Gastrocnemius medialis (tissue), 4 donors: ENCODE data around the gene CDH4. TPM values are rescaled to one million over a fixed set of nuclear protein-coding genes. Genes with fewer than 3 reads are reported as not detected.

ENCODE experiments used
- ATAC-seq, 2 donors: fragments of 150-250 bp; one replicate each; pipeline ENCODE4 v1.9.1; 2016
- DNase-seq, 2 donors: peaks; one replicate each; pipeline ENCODE4 v3.0.0-alpha.2; 2019
- H3K27ac ChIP-seq, 4 donors: fragments of 200-600 bp; sonication (generic); 1 replicate in 1 of 4; 2 replicates in 3 of 4; pipeline ENCODE4 v1.5.1; 2016 to 2018; ENCODE audit warnings: mild to moderate bottlenecking in 2 of 4, moderate library complexity in 1 of 4
- H3K27me3 ChIP-seq, 3 donors: fragments of 200-600 bp; sonication (generic) in 2 of 3; 1 replicate in 1 of 3; 2 replicates in 2 of 3; pipeline versions ENCODE4 v1.5.1 to v1.6.0; 2016 to 2019; ENCODE audit warnings: mild to moderate bottlenecking in 1 of 3, moderate library complexity in 1 of 3
- H3K36me3 ChIP-seq, 2 donors: fragments of 200-600 bp; sonication (generic) in 1 of 2; one replicate each; pipeline ENCODE4 v1.5.1; 2017 to 2018
- H3K4me1 ChIP-seq, 2 donors: fragments of 200-600 bp; sonication (generic) in 1 of 2; one replicate each; pipeline ENCODE4 v1.5.1; 2016 to 2017; ENCODE audit warnings: mild to moderate bottlenecking in 2 of 2
- H3K4me3 ChIP-seq, 4 donors: fragments of 200-600 bp; sonication (generic) in 3 of 4; 1 replicate in 1 of 4; 2 replicates in 3 of 4; pipeline ENCODE4 v1.5.1; 2016 to 2019; ENCODE audit warnings: mild to moderate bottlenecking in 2 of 4
- H3K9me3 ChIP-seq, 3 donors: fragments of 200-600 bp; sonication (generic) in 2 of 3; 1 replicate in 1 of 3; 2 replicates in 2 of 3; pipeline ENCODE4 v1.5.1; 2016 to 2019
- POLR2A ChIP-seq, 2 donors: fragments of 450-650 bp; IDR thresholded peaks; one replicate each; pipeline ENCODE4 v1.6.1; 2017; ENCODE audit warnings: antibody characterized with exemption in 2 of 2, mild to moderate bottlenecking in 2 of 2, moderate library complexity in 2 of 2
- in situ Hi-C, 4 donors: fragments of 200-750 bp; cut with MboI; loops; one replicate each; pipeline versions ENCODE4 v1.15.0 to v1.8.0; 2017; ENCODE audit warnings: low sequenced_read_pairs in 4 of 4
- intact Hi-C: fragments of 100-400 bp; cut with DNase I; formaldehyde crosslinking; loops from one replicate; pipeline ENCODE4 v1.15.1; 2023; ENCODE audit warnings: low total_unique reads
- total RNA-seq, 4 donors: library from RNA; depleted of rRNA; stranded (reverse); fragments of >200 nt; gene quantifications; one replicate each; pipeline versions ENCODE4 v1.1.0 to v1.2.3, GENCODE V29; 2016
- TF ChIP-seq, protein P1 (sequence below), 5 experiments: fragments of 450-650 bp in 3 of 5; fragments of 200-600 bp in 2 of 5; sonication (generic) in 2 of 5; IDR thresholded peaks in 4 of 5; conservative IDR thresholded peaks in 1 of 5; 1 replicate in 4 of 5; 2 replicates in 1 of 5; pipeline ENCODE4 v1.5.1; 2016 to 2019; ENCODE audit warnings: antibody characterized with exemption in 5 of 5, mild to moderate bottlenecking in 3 of 5, moderate library complexity in 3 of 5

Gene CDH4
- total RNA-seq, 4 donors from 2014 or later, result 0.38 to 1.2 (median 0.86) TPM

DNA sequence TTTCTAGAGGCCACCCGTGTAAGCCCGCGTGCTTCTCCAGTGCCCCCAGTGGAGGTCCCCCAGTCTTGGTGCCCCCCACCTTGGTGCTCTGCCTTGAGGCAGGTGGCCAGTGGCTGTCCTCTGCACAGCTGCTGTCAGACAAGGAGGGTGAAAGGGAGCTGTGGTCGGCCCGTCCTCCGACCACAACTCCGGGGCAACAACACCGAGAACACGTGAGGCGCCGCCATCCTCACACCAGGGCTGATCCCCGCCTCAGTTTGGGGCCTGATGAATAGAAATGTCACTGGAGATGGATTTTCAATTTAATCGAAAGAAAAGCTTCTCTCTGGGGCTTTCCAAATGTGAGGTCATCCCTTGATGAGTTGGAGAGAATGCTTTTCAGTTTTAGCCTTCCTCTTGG lies 304.6 kb downstream of the CDH4 start:
- DNase-seq (no peak), ATAC-seq (no peak)
- H3K36me3 ChIP-seq, result no peaks in the 10 kb centered on the region
- no peak overlapping the region for H3K4me3 ChIP-seq
- H3K27ac ChIP-seq, result no peak overlapping the region
- H3K9me3 ChIP-seq, result no peaks in the 10 kb centered on the region
- in situ Hi-C loops, result no loop called here
- TF ChIP-seq, protein P1, sequence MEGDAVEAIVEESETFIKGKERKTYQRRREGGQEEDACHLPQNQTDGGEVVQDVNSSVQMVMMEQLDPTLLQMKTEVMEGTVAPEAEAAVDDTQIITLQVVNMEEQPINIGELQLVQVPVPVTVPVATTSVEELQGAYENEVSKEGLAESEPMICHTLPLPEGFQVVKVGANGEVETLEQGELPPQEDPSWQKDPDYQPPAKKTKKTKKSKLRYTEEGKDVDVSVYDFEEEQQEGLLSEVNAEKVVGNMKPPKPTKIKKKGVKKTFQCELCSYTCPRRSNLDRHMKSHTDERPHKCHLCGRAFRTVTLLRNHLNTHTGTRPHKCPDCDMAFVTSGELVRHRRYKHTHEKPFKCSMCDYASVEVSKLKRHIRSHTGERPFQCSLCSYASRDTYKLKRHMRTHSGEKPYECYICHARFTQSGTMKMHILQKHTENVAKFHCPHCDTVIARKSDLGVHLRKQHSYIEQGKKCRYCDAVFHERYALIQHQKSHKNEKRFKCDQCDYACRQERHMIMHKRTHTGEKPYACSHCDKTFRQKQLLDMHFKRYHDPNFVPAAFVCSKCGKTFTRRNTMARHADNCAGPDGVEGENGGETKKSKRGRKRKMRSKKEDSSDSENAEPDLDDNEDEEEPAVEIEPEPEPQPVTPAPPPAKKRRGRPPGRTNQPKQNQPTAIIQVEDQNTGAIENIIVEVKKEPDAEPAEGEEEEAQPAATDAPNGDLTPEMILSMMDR (IDR thresholded peaks at IDR 0.05 in 4 of 5, conservative IDR thresholded peaks at IDR 0.05 in 1 of 5), result no peak
- no peak for TF ChIP-seq POLR2A (IDR thresholded peaks at IDR 0.05)
- no peaks in the 10 kb centered on the region for H3K27me3 ChIP-seq
- no peaks in the 10 kb centered on the region for H3K4me1 ChIP-seq
- intact Hi-C loops, result no loop called here

DNA sequence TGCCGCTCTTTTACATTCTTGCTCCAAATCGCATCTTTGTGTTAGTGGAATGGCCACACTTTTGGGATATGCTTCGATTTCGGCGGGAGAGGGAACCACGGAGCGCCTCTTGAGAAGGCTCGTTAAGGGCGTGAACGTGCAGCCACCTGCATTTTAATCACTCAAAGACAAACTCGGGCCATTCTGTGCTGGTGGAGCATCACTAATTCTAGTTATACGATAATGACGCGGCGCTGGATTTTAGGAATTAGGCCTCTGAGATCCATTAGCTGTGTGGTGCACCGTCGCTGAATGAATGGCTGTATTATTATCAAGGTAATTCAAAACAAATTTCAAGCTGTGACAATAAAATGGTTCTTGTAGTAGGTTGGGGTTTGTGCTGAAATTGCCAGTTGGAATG lies 305.6 kb downstream of the CDH4 start:
- no peaks in the 10 kb centered on the region for H3K4me1 ChIP-seq
- no peaks in the 10 kb centered on the region for H3K9me3 ChIP-seq
- no peaks in the 10 kb centered on the region for H3K36me3 ChIP-seq
- in situ Hi-C loops (no loop called here), intact Hi-C loops (no loop called here)
- ATAC-seq (no peak), DNase-seq (no peak)
- TF ChIP-seq, protein P1 (IDR thresholded peaks at IDR 0.05 in 4 of 5, conservative IDR thresholded peaks at IDR 0.05 in 1 of 5), result no peak
- no peak for TF ChIP-seq POLR2A (IDR thresholded peaks at IDR 0.05)
- no peak overlapping the region for H3K27ac ChIP-seq
- H3K4me3 ChIP-seq, result no peak overlapping the region
- no peaks in the 10 kb centered on the region for H3K27me3 ChIP-seq

DNA sequence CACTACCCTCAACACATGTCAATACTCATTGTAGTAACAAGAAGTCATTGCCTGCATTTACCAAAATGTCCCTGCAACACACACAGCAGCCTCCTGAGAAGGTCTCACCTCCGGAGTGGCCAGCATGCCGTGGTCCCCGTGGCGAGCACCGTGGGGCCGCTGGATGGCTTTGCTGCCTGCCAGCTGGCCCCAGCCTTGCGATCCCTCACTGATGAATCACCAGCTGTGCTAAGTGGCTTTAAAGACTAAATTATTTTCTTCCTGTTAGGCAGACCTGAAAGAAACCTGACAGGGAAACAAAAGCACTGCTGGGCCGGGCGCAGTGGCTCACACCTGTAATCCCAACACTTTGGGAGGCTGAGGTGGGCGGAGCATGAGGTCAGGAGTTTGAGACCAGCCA lies 306.7 kb downstream of the CDH4 start:
- Histone ChIP-seq H3K4me3 (no peak overlapping the region), H3K27me3 (no peaks in the 10 kb centered on the region), H3K9me3 (no peaks in the 10 kb centered on the region), H3K4me1 (no peaks in the 10 kb centered on the region), H3K27ac (no peak overlapping the region), H3K36me3 (no peaks in the 10 kb centered on the region)
- no peak for DNase-seq
- no peak for ATAC-seq
- in situ Hi-C loops, result no loop called here
- TF ChIP-seq POLR2A (IDR thresholded peaks at IDR 0.05), result no peak
- TF ChIP-seq, protein P1 (IDR thresholded peaks at IDR 0.05 in 4 of 5, conservative IDR thresholded peaks at IDR 0.05 in 1 of 5), result no peak
- intact Hi-C loops, result no loop called here

DNA sequence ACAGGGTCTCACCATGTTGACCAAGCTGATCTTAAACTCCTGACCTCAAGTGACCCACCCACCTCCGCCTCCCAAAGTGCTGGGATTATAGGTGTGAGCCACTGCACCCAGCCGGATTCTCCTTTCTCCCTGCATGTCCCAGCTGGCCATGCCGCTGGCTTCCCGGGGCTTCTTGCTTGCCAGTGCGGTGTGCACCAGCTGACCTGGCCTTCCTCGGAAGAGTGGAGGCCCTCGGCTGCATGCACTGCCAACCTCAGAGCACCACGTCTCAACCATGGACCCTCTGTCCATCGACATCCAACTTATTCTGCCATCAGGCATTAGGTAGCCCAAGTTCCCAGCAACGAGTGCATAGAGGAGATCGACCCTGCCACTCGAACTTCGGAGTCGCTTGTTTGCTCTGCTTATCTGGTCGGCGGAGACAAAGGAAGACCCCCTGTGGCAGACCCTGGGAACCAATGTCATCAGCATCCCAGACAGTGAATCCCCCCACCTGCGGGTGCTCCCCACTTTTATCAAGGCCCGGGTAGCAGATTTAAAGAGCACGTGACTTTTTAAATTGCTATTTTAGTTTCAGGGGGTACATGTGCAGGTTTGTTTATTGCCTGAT lies 307.8 kb downstream of the CDH4 start:
- Histone ChIP-seq H3K36me3 (no peaks in the 10 kb centered on the region), H3K4me3 (no peak overlapping the region), H3K9me3 (no peaks in the 10 kb centered on the region), H3K27ac (no peak overlapping the region), H3K27me3 (no peaks in the 10 kb centered on the region), H3K4me1 (no peaks in the 10 kb centered on the region)
- in situ Hi-C loops (no loop called here), intact Hi-C loops (no loop called here)
- ATAC-seq, result no peak
- no peak for TF ChIP-seq POLR2A (IDR thresholded peaks at IDR 0.05)
- TF ChIP-seq, protein P1 (IDR thresholded peaks at IDR 0.05 in 4 of 5, conservative IDR thresholded peaks at IDR 0.05 in 1 of 5), result no peak
- no peak for DNase-seq

DNA sequence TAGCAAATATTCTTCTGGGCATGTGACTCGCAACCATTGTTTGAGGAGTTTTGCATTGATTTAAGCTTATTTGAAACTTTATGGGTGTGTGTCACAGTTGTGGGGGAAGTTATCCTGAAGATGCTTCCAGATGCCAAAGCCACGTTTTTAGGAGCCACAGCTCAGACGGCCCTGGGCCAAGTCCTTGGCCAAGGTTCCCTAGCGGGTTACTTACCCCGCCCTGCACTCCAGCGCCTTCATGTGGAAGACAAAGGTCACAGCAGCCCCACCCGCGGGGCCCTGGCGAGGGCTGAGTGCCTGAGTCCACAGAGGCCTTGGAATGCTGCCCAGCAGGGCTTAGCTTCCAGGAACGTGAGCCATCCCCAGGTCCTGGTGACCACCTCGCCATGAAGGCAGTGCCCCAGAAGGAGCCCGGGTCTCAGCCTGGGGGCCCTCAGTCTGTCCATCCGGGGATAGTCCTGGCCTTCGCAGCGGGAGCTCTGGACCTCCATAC lies 308.3 kb downstream of the CDH4 start:
- Histone ChIP-seq H3K9me3 (no peaks in the 10 kb centered on the region), H3K4me1 (no peaks in the 10 kb centered on the region), H3K27ac (no peak overlapping the region), H3K36me3 (no peaks in the 10 kb centered on the region), H3K4me3 (no peak overlapping the region), H3K27me3 (no peaks in the 10 kb centered on the region)
- intact Hi-C loops, result no loop called here
- in situ Hi-C loops, result no loop called here
- ATAC-seq (no peak), DNase-seq (no peak)
- no peak for TF ChIP-seq POLR2A (IDR thresholded peaks at IDR 0.05)
- TF ChIP-seq, protein P1 (IDR thresholded peaks at IDR 0.05 in 4 of 5, conservative IDR thresholded peaks at IDR 0.05 in 1 of 5), result no peak
